ENCODE results near the gene AHNAK. TPM values are rescaled to one million over a fixed set of nuclear protein-coding genes. Genes with fewer than 3 reads are reported as not detected.

Gene AHNAK
- total RNA-seq, 1 experiment from 2014 or later: 73.0 TPM

GRCh38 chr11:62445314-62445740 lies 101.3 kb downstream of the AHNAK start:
- Histone ChIP-seq H3K36me3 (ENCODE audit: insufficient read depth, low read length, poor library complexity, severe bottlenecking) (no peaks in the 10 kb centered on the region), H3K4me3 (ENCODE audit: low read depth, low read length, poor library complexity, severe bottlenecking) (no peak overlapping the region), H3K27me3 (replicated peaks; ENCODE audit: insufficient read depth, low read depth, low read length, poor library complexity) (no peaks in the 10 kb centered on the region), H3K27ac (ENCODE audit: low read depth, low read length, poor library complexity, severe bottlenecking) (no peak overlapping the region), H3K9me3 (ENCODE audit: low read depth, low read length, poor library complexity, severe bottlenecking) (no peaks in the 10 kb centered on the region), H3K4me1 (ENCODE audit: insufficient read depth, low read length, poor library complexity, severe bottlenecking) (peaks cover 15% of the 10 kb centered on the region)
- ChIA-PET CTCF (interaction anchor here (2.1 kb wide), 1 partner anchor 97 kb away, joined by 11 read pairs; no protein-coding TSS in a partner anchor), POLR2A (ENCODE audit: low non-redundant PET) (no interaction called here)
- intact Hi-C loops (cut with micrococcal nuclease; ENCODE audit: unreplicated experiment): no loop called here
- TF ChIP-seq CTCF (conservative IDR thresholded peaks at IDR 0.05; ENCODE audit: low read depth, low read length) (no peak), EZH2 (IDR thresholded peaks at IDR 0.05; ENCODE audit: borderline replicate concordance, low read depth, low read length, poor library complexity, severe bottlenecking) (no peak)
- DNase-seq (ENCODE audit: low spot score): no peak
- no TSS peak for BruUV-seq (replicated peaks)

GRCh38 chr11:62444835-62445234 lies 101.8 kb downstream of the AHNAK start:
- Histone ChIP-seq H3K27me3 (replicated peaks; ENCODE audit: insufficient read depth, low read depth, low read length, poor library complexity) (no peaks in the 10 kb centered on the region), H3K4me1 (ENCODE audit: insufficient read depth, low read length, poor library complexity, severe bottlenecking) (peaks cover 19% of the 10 kb centered on the region), H3K4me3 (ENCODE audit: low read depth, low read length, poor library complexity, severe bottlenecking) (peak overlapping the region; percentile 41), H3K36me3 (ENCODE audit: insufficient read depth, low read length, poor library complexity, severe bottlenecking) (no peaks in the 10 kb centered on the region), H3K9me3 (ENCODE audit: low read depth, low read length, poor library complexity, severe bottlenecking) (no peaks in the 10 kb centered on the region), H3K27ac (ENCODE audit: low read depth, low read length, poor library complexity, severe bottlenecking) (no peak overlapping the region)
- ChIA-PET POLR2A (ENCODE audit: low non-redundant PET) (no interaction called here), CTCF (interaction anchor here (0.9 to 2.1 kb wide), 3 partner anchors 20 to 98 kb away, joined by 3 to 11 read pairs (median 7); no protein-coding TSS in a partner anchor)
- no TSS peak for BruUV-seq (replicated peaks)
- intact Hi-C loops (cut with micrococcal nuclease; ENCODE audit: unreplicated experiment): no loop called here
- no peak for DNase-seq (ENCODE audit: low spot score)
- TF ChIP-seq EZH2 (IDR thresholded peaks at IDR 0.05; ENCODE audit: borderline replicate concordance, low read depth, low read length, poor library complexity, severe bottlenecking) (no peak), CTCF (conservative IDR thresholded peaks at IDR 0.05; ENCODE audit: low read depth, low read length) (no peak)

- no peaks in the 10 kb centered on the region for H3K36me3 ChIP-seq (ENCODE audit: insufficient read depth, low read length, poor library complexity, severe bottlenecking)
- no peaks in the 10 kb centered on the region for H3K9me3 ChIP-seq (ENCODE audit: low read depth, low read length, poor library complexity, severe bottlenecking)
- no peak for TF ChIP-seq EZH2 (IDR thresholded peaks at IDR 0.05; ENCODE audit: borderline replicate concordance, low read depth, low read length, poor library complexity, severe bottlenecking)
- no peak for TF ChIP-seq CTCF (conservative IDR thresholded peaks at IDR 0.05; ENCODE audit: low read depth, low read length)
- peak overlapping the region; percentile 41 for H3K4me3 ChIP-seq (ENCODE audit: low read depth, low read length, poor library complexity, severe bottlenecking)
- intact Hi-C loops (cut with micrococcal nuclease; ENCODE audit: unreplicated experiment): no loop called here
- no peaks in the 10 kb centered on the region for H3K27me3 ChIP-seq (replicated peaks; ENCODE audit: insufficient read depth, low read depth, low read length, poor library complexity)
- peak; percentile 87 for DNase-seq (ENCODE audit: low spot score)
- peak overlapping the region; percentile 68 for H3K27ac ChIP-seq (ENCODE audit: low read depth, low read length, poor library complexity, severe bottlenecking)
- peaks cover 20% of the 10 kb centered on the region for H3K4me1 ChIP-seq (ENCODE audit: insufficient read depth, low read length, poor library complexity, severe bottlenecking)
- ChIA-PET POLR2A (ENCODE audit: low non-redundant PET) (no interaction called here), CTCF (interaction anchor here (0.5 to 2.1 kb wide), 6 partner anchors 20 to 1668 kb away, joined by 3 to 11 read pairs (median 5); no protein-coding TSS in a partner anchor)
- BruUV-seq (replicated peaks): TSS peak; percentile 89
Measured at GRCh38 chr11:62444236-62444833, 102.3 kb downstream of the AHNAK start.

Measured in A673 (cell line).